A673 (cell line): ENCODE results near the gene TRMT6. TPM values are rescaled to one million over a fixed set of nuclear protein-coding genes. Genes with fewer than 3 reads are reported as not detected.

Experiments used
- BruUV-seq: library from RNA; stranded (reverse); fragments of 400-500 nt; replicated peaks from 2 replicates; lab custom pipeline; 2021; lab: Mats Ljungman, UMichigan
- CTCF ChIA-PET: fragments of 300-600 bp; sonication (Branson Sonifier 250); formaldehyde crosslinking; loops from one replicate; lab custom pipeline; 2022; ENCODE audit warnings: antibody characterized with exemption; lab: Charles Lee
- POLR2A ChIA-PET: fragments of 300-600 bp; sonication (Branson Sonifier 250); formaldehyde crosslinking; loops from one replicate; lab custom pipeline; 2022; ENCODE audit warnings: antibody characterized with exemption; ENCODE audit not compliant: low non-redundant PET; lab: Charles Lee
- DNase-seq: peaks from one replicate; pipeline ENCODE4 v3.0.0-alpha.2; 2015; ENCODE audit warnings: low spot score
- H3K27ac ChIP-seq: fragments of 200-600 bp; sonication (generic); 2 replicates; pipeline ENCODE4 v1.5.1; 2016; ENCODE audit warnings: mixed run types, low read depth, mild to moderate bottlenecking, mixed read lengths, antibody characterized with exemption, low read length; ENCODE audit not compliant: poor library complexity, severe bottlenecking
- H3K27me3 ChIP-seq: fragments of 200-600 bp; sonication (generic); replicated peaks from 2 replicates; pipeline ENCODE4 v1.6.1; 2017; ENCODE audit warnings: mixed run types, low read depth, mild to moderate bottlenecking, mixed read lengths, antibody characterized with exemption, low read length; ENCODE audit not compliant: insufficient read depth, poor library complexity
- H3K36me3 ChIP-seq: fragments of 200-600 bp; sonication (generic); 2 replicates; pipeline ENCODE4 v1.6.1; 2016; ENCODE audit warnings: mixed run types, mild to moderate bottlenecking, mixed read lengths, antibody characterized with exemption, low read length; ENCODE audit not compliant: insufficient read depth, poor library complexity, severe bottlenecking
- H3K4me1 ChIP-seq: fragments of 200-600 bp; sonication (generic); 2 replicates; pipeline ENCODE4 v1.6.1; 2017; ENCODE audit warnings: mixed run types, mild to moderate bottlenecking, mixed read lengths, antibody characterized with exemption, low read length; ENCODE audit not compliant: insufficient read depth, poor library complexity, severe bottlenecking
- H3K4me3 ChIP-seq: fragments of 200-600 bp; sonication (generic); 2 replicates; pipeline ENCODE4 v1.5.1; 2016; ENCODE audit warnings: low read depth, mixed run types, mild to moderate bottlenecking, mixed read lengths, low read length; ENCODE audit not compliant: poor library complexity, severe bottlenecking
- H3K9me3 ChIP-seq: fragments of 200-600 bp; sonication (generic); 2 replicates; pipeline ENCODE4 v1.6.1; 2016; ENCODE audit warnings: mixed run types, low read depth, mild to moderate bottlenecking, mixed read lengths, antibody characterized with exemption, low read length; ENCODE audit not compliant: poor library complexity, severe bottlenecking
- CTCF ChIP-seq: fragments of 300-800, 200-600 bp; sonication (generic); conservative IDR thresholded peaks from 2 replicates; pipeline ENCODE4 v1.5.1; 2017; ENCODE audit warnings: low read depth, mild to moderate bottlenecking, antibody characterized with exemption, low read length, moderate library complexity, mixed read lengths
- EZH2 ChIP-seq: fragments of 200-600 bp; sonication (generic); IDR thresholded peaks from 2 replicates; pipeline ENCODE4 v1.6.1; 2017; ENCODE audit warnings: borderline replicate concordance, low read depth, mild to moderate bottlenecking, mixed read lengths, antibody characterized with exemption, low read length; ENCODE audit not compliant: poor library complexity, severe bottlenecking
- intact Hi-C: fragments of 100-400 bp; cut with micrococcal nuclease; formaldehyde crosslinking; loops from one replicate; pipeline ENCODE4 v1.10.0; 2022; ENCODE audit not compliant: unreplicated experiment
- total RNA-seq: library from RNA; stranded (reverse); gene quantifications from 2 replicates; pipeline ENCODE4 v1.2.3, GENCODE V29; 2021

Gene TRMT6
- total RNA-seq, 1 experiment from 2014 or later = 41.6 TPM

- no peaks in the 10 kb centered on the region for H3K9me3 ChIP-seq
- no peak overlapping the region for H3K4me3 ChIP-seq
- no TSS peak for BruUV-seq
- ChIA-PET CTCF (no interaction called here), POLR2A (no interaction called here)
- H3K27me3 ChIP-seq = no peaks in the 10 kb centered on the region
- no peak for TF ChIP-seq EZH2
- no peak for TF ChIP-seq CTCF
- intact Hi-C loops = no loop called here
- peaks cover 61% of the 10 kb centered on the region for H3K36me3 ChIP-seq
- no peak for DNase-seq
- H3K4me1 ChIP-seq = peaks cover 1% of the 10 kb centered on the region
- H3K27ac ChIP-seq = no peak overlapping the region
Measured at GRCh38 chr20:5987383-5987782, 37.0 kb upstream of the TRMT6 start.

GRCh38 chr20:5980720-5981538 lies 30.6 kb upstream of the TRMT6 start:
- POLR2A ChIA-PET = interaction anchor here (0.5 kb wide), 1 partner anchor 9 kb away, joined by 3 read pairs; no protein-coding TSS in a partner anchor
- BruUV-seq = no TSS peak
- Histone ChIP-seq H3K4me3 (no peak overlapping the region), H3K27me3 (no peaks in the 10 kb centered on the region), H3K4me1 (no peaks in the 10 kb centered on the region), H3K36me3 (peaks cover 66% of the 10 kb centered on the region), H3K27ac (no peak overlapping the region), H3K9me3 (no peaks in the 10 kb centered on the region)
- intact Hi-C loops = no loop called here
- CTCF ChIA-PET = no interaction called here
- DNase-seq = no peak
- TF ChIP-seq CTCF (no peak), EZH2 (no peak)

GRCh38 chr20:5979801-5980200 lies 29.5 kb upstream of the TRMT6 start:
- POLR2A ChIA-PET = no interaction called here
- H3K36me3 ChIP-seq = peaks cover 62% of the 10 kb centered on the region

More at GRCh38 chr20:5979801-5980200, 29.5 kb upstream of the TRMT6 start:
- BruUV-seq = no TSS peak
- intact Hi-C loops = no loop called here
- Histone ChIP-seq H3K27me3 (no peaks in the 10 kb centered on the region), H3K4me1 (no peaks in the 10 kb centered on the region), H3K9me3 (no peaks in the 10 kb centered on the region), H3K4me3 (no peak overlapping the region), H3K27ac (no peak overlapping the region)
- no peak for DNase-seq
- CTCF ChIA-PET = no interaction called here
- TF ChIP-seq CTCF (no peak), EZH2 (no peak)
